Esophagus muscularis mucosa (tissue), 4 donors: Measurements from ENCODE around the gene ZFP1. TPM values are rescaled to one million over a fixed set of nuclear protein-coding genes. Genes with fewer than 3 reads are reported as not detected.
"Not testable (repeated sequence)": the region's sequence is repeated elsewhere in the genome, so short reads cannot be mapped to it uniquely, and the experiment has no call there.

ENCODE experiments used
- DNase-seq: peaks from one replicate; pipeline ENCODE4 v3.0.0-alpha.2; 2017; ENCODE audit errors: extremely low spot score
- H3K27ac ChIP-seq, 4 donors: fragments of 200-600 bp; sonication (generic); replicated peaks in 1 of 4; 1 replicate in 3 of 4; 2 replicates in 1 of 4; pipeline ENCODE4 v1.5.1; 2016 to 2019; ENCODE audit warnings: mild to moderate bottlenecking in 1 of 4
- H3K27me3 ChIP-seq, 4 donors: fragments of 200-600 bp; sonication (generic); one replicate each; pipeline versions ENCODE4 v1.5.1 to v1.6.0; 2016 to 2019
- H3K36me3 ChIP-seq, 4 donors: fragments of 200-600 bp; sonication (generic); one replicate each; pipeline ENCODE4 v1.5.1; 2016 to 2019
- H3K4me1 ChIP-seq, 4 donors: fragments of 200-600 bp; sonication (generic); one replicate each; pipeline ENCODE4 v1.5.1; 2016 to 2019
- H3K4me3 ChIP-seq, 4 donors: fragments of 200-600 bp; sonication (generic); 1 replicate in 2 of 4; 2 replicates in 2 of 4; pipeline ENCODE4 v1.5.1; 2016 to 2019; ENCODE audit warnings: mild to moderate bottlenecking in 4 of 4, moderate library complexity in 1 of 4
- H3K9me3 ChIP-seq, 4 donors: fragments of 200-600 bp; sonication (generic); 1 replicate in 3 of 4; 2 replicates in 1 of 4; pipeline ENCODE4 v1.5.1; 2016 to 2019
- CTCF ChIP-seq, 3 experiments: fragments of 200-600 bp in 2 of 3; fragments of 450-650 bp in 1 of 3; sonication (generic) in 2 of 3; IDR thresholded peaks; one replicate each; pipeline ENCODE4 v1.5.1; 2017 to 2019; ENCODE audit warnings: antibody characterized with exemption in 3 of 3, mild to moderate bottlenecking in 2 of 3, moderate library complexity in 1 of 3
- EP300 ChIP-seq: sonication (generic); formaldehyde crosslinking; IDR thresholded peaks from one replicate; pipeline ENCODE4 v1.6.1; 2017; ENCODE audit warnings: antibody characterized with exemption
- POLR2A ChIP-seq: fragments of 450-650 bp; IDR thresholded peaks from one replicate; pipeline ENCODE4 v1.6.1; 2017; ENCODE audit warnings: antibody characterized with exemption, moderate library complexity, mild to moderate bottlenecking, low read depth
- POLR2AphosphoS5 ChIP-seq, 2 donors: sonication (generic); formaldehyde crosslinking; IDR thresholded peaks; one replicate each; pipeline ENCODE4 v1.6.1; 2017; ENCODE audit warnings: antibody characterized with exemption in 2 of 2
- WGBS: methylation state at CpG from one replicate; pipeline ENCODE4 v1.1.5; 2018; 5-methylcytosine and 5-hydroxymethylcytosine counted together
- intact Hi-C: fragments of 100-400 bp; cut with DNase I; formaldehyde crosslinking; loops from one replicate; pipeline ENCODE4 v1.15.1; 2023
- total RNA-seq, 4 donors: library from RNA; depleted of rRNA; stranded (reverse); fragments of >200 nt; gene quantifications; one replicate each; pipeline versions ENCODE4 v1.1.0 to v1.2.1, GENCODE V29; 2016

Gene ZFP1
- total RNA-seq, 4 donors from 2014 or later: 8.4 to 17.4 (median 12.0) TPM

GRCh38 chr16:75209944-75210343 lies 61.6 kb downstream of the ZFP1 start:
- no peaks in the 10 kb centered on the region for H3K4me1 ChIP-seq
- no peak for DNase-seq
- TF ChIP-seq POLR2A (no peak), EP300 (no peak), CTCF (IDR thresholded peaks at IDR 0.05) (no peak), POLR2AphosphoS5 (IDR thresholded peaks at IDR 0.05) (no peak)
- WGBS: 94% methylated on average over 5 of the region's 5 CpGs
- H3K27me3 ChIP-seq: peaks cover 0 to 14% (median 2%) of the 10 kb centered on the region in 4 donors
- intact Hi-C loops: loop anchor here (2.0 kb wide), 1 partner anchor 15 kb away; no protein-coding TSS in a partner anchor
- no peak overlapping the region for H3K4me3 ChIP-seq
- H3K9me3 ChIP-seq: no peaks in the 10 kb centered on the region
- H3K36me3 ChIP-seq: no peaks in the 10 kb centered on the region
- H3K27ac ChIP-seq: no peak overlapping the region

- DNase-seq, H3K36me3 ChIP-seq, H3K27ac ChIP-seq, H3K4me3 ChIP-seq, H3K9me3 ChIP-seq, intact Hi-C loops, H3K4me1 ChIP-seq: not testable (repeated sequence)
- WGBS: 86% methylated on average over 10 of the region's 10 CpGs
- peaks cover 0 to 10% (median under 1%) of the 10 kb centered on the region in 4 donors for H3K27me3 ChIP-seq
Observed at GRCh38 chr16:75211286-75211685, 63.0 kb downstream of the ZFP1 start.

GRCh38 chr16:75216127-75216526 lies 67.8 kb downstream of the ZFP1 start:
- Histone ChIP-seq H3K36me3 (no peaks in the 10 kb centered on the region), H3K4me3 (no peak overlapping the region), H3K4me1 (no peaks in the 10 kb centered on the region), H3K9me3 (no peaks in the 10 kb centered on the region), H3K27me3 (no peaks in the 10 kb centered on the region), H3K27ac (no peak overlapping the region)
- DNase-seq: no peak
- WGBS: 95% methylated on average over 2 of the region's 2 CpGs
- intact Hi-C loops: no loop called here
- TF ChIP-seq CTCF (IDR thresholded peaks at IDR 0.05) (no peak), EP300 (no peak), POLR2A (no peak), POLR2AphosphoS5 (IDR thresholded peaks at IDR 0.05) (no peak)

GRCh38 chr16:75216576-75216975 lies 68.3 kb downstream of the ZFP1 start:
- Histone ChIP-seq H3K27ac (no peak overlapping the region), H3K27me3 (no peaks in the 10 kb centered on the region), H3K4me1 (no peaks in the 10 kb centered on the region), H3K4me3 (no peak overlapping the region), H3K36me3 (no peaks in the 10 kb centered on the region), H3K9me3 (no peaks in the 10 kb centered on the region)
- DNase-seq: no peak
- intact Hi-C loops: no loop called here
- no peak for TF ChIP-seq POLR2AphosphoS5 (IDR thresholded peaks at IDR 0.05)
- TF ChIP-seq CTCF (IDR thresholded peaks at IDR 0.05): no peak
- TF ChIP-seq POLR2A: no peak
- TF ChIP-seq EP300: no peak
- WGBS: 87% methylated on average over 7 of the region's 7 CpGs

GRCh38 chr16:75217389-75217851 lies 69.1 kb downstream of the ZFP1 start:
- DNase-seq: no peak
- Histone ChIP-seq H3K9me3 (no peaks in the 10 kb centered on the region), H3K4me1 (no peaks in the 10 kb centered on the region), H3K36me3 (no peaks in the 10 kb centered on the region), H3K27ac (no peak overlapping the region), H3K27me3 (no peaks in the 10 kb centered on the region), H3K4me3 (no peak overlapping the region)
- intact Hi-C loops: no loop called here
- WGBS: 92% methylated on average over 11 of the region's 11 CpGs
- TF ChIP-seq CTCF (IDR thresholded peaks at IDR 0.05) (no peak), POLR2AphosphoS5 (IDR thresholded peaks at IDR 0.05) (no peak), EP300 (no peak), POLR2A (no peak)
